Measurements from ENCODE around the gene GRK7.

DNA sequence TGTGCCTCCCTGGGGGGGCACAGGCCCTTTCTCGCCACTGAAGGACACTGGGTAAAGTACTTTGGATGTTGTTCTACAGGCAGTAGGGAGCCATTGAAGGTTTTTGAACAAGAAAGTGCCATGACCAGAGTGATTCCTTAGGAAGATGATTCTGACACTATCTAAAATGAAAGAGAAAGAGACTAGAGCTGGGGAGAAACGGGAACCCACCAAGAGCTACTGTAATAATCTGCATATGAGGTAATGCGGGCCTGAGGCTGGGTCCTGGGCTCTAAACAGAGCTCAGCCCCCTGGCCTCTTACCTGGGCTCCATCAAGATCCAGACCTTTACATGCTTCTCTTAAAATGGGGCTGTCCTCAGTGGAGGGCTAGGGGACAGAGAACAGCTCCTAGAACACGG, 24.9 kb downstream of the GRK7 start:
- no peak for TF ChIP-seq CEBPB (IDR thresholded peaks at IDR 0.05)
- TF ChIP-seq RAD21 (IDR thresholded peaks at IDR 0.05; ENCODE audit: low read depth) = no peak
- TF ChIP-seq FOXM1 (IDR thresholded peaks at IDR 0.05; ENCODE audit: borderline replicate concordance, low read depth) = no peak
- no peak for TF ChIP-seq TAF1 (IDR thresholded peaks at IDR 0.05; ENCODE audit: low read depth)
- TF ChIP-seq, protein P1, sequence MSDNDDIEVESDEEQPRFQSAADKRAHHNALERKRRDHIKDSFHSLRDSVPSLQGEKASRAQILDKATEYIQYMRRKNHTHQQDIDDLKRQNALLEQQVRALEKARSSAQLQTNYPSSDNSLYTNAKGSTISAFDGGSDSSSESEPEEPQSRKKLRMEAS (IDR thresholded peaks at IDR 0.05) = no peak
- TF ChIP-seq CREB1 (IDR thresholded peaks at IDR 0.05; ENCODE audit: low read depth) = no peak
- no peak for TF ChIP-seq EGR1 (IDR thresholded peaks at IDR 0.05)

Measured in Ishikawa (cell line).